Lower lobe of right lung (tissue), 2 donors: ENCODE measurements around the gene DAP. TPM values are rescaled to one million over a fixed set of nuclear protein-coding genes. Genes with fewer than 3 reads are reported as not detected.
"Not testable (repeated sequence)": the region's sequence is repeated elsewhere in the genome, so short reads cannot be mapped to it uniquely, and the experiment has no call there.

Experiments used
- ATAC-seq, 2 donors: fragments of 200-7000 bp; cut with Tn5 transposase; one replicate each; pipeline ENCODE4 v1.9.1; 2020 to 2022; ENCODE audit warnings: mild to moderate bottlenecking in 2 of 2, moderate library complexity in 2 of 2
- DNase-seq: peaks from one replicate; pipeline ENCODE4 v3.0.0-alpha.2; 2020
- H3K27ac ChIP-seq: fragments of 200-600 bp; one replicate; pipeline ENCODE4 v1.8.0; 2022
- H3K27me3 ChIP-seq: fragments of 200-600 bp; one replicate; pipeline ENCODE4 v1.8.0; 2022; ENCODE audit warnings: low read depth
- H3K36me3 ChIP-seq: fragments of 200-600 bp; one replicate; pipeline ENCODE4 v1.8.0; 2022; ENCODE audit warnings: mild to moderate bottlenecking
- H3K4me1 ChIP-seq: fragments of 200-600 bp; one replicate; pipeline ENCODE4 v1.8.0; 2022
- H3K4me3 ChIP-seq: fragments of 200-600 bp; one replicate; pipeline ENCODE4 v1.8.0; 2022; ENCODE audit warnings: mild to moderate bottlenecking
- H3K9me3 ChIP-seq: fragments of 200-600 bp; one replicate; pipeline ENCODE4 v1.8.0; 2022
- intact Hi-C: fragments of 100-400 bp; cut with DNase I; formaldehyde crosslinking; loops from one replicate; pipeline ENCODE4 v1.11.0; 2022
- total RNA-seq: library from RNA; stranded (reverse); fragmentation: NEBNext Ultra II Directional; extraction: Animal tissue kit (Norgen Biotek cat#: 25700); gene quantifications from one replicate; pipeline ENCODE4 v1.2.1, GENCODE V29; 2021
- TF ChIP-seq, protein P1 (sequence below): fragments of 200-600 bp; IDR thresholded peaks from one replicate; pipeline ENCODE4 v1.8.0; 2022; ENCODE audit warnings: antibody characterized with exemption, mild to moderate bottlenecking
- donor health status: DM: no; HTN: yes; CAD: no; lungs with severe emphysema.

DAP gene
- total RNA-seq, 1 donor from 2014 or later, result 89.8 TPM

DNA sequence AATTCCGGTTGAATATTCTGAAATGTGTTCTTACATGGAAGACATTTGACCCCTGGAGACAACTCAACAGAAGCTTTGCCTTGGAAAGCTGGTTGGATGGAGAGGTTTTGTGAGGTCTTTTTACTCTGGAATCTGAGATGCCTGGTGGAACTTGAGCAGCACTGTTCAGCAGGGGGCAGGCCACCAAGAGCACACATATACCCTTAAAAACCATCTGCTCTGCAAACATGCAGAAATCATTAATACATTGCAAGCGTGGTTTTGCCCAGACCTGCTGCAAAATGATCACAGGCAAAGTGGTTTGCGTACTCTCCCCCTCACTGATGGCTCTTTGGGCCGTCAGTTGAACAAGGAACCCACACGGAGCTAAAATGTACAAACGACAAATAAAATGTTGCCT is 32.8 kb upstream of the DAP start:
- Histone ChIP-seq H3K27ac (no peak overlapping the region), H3K4me1 (no peaks in the 10 kb centered on the region), H3K9me3 (no peaks in the 10 kb centered on the region), H3K36me3 (no peaks in the 10 kb centered on the region), H3K4me3 (no peak overlapping the region), H3K27me3 (peaks cover 7% of the 10 kb centered on the region)
- DNase-seq (no peak), ATAC-seq (no peak)
- TF ChIP-seq, protein P1, sequence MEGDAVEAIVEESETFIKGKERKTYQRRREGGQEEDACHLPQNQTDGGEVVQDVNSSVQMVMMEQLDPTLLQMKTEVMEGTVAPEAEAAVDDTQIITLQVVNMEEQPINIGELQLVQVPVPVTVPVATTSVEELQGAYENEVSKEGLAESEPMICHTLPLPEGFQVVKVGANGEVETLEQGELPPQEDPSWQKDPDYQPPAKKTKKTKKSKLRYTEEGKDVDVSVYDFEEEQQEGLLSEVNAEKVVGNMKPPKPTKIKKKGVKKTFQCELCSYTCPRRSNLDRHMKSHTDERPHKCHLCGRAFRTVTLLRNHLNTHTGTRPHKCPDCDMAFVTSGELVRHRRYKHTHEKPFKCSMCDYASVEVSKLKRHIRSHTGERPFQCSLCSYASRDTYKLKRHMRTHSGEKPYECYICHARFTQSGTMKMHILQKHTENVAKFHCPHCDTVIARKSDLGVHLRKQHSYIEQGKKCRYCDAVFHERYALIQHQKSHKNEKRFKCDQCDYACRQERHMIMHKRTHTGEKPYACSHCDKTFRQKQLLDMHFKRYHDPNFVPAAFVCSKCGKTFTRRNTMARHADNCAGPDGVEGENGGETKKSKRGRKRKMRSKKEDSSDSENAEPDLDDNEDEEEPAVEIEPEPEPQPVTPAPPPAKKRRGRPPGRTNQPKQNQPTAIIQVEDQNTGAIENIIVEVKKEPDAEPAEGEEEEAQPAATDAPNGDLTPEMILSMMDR, result no peak
- intact Hi-C loops, result no loop called here

DNA sequence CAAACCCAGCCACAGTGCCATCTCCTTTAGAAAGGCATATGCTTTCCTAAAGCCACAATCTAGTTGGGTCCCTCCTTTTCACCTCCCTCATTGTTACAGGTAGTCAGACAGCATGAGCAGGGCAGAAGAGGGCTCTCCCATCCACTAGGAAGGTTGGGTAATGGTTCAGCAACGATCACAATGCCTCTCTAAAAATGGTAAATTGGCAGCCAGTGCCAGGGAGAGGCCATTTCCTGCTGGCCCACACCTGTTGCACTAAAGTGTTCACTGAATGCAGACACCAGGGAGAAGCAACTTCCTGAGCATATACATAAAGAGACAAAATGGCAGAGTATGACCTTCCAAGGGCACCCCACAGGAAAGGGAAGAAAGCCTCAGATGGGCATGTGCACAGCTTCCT is 31.3 kb upstream of the DAP start:
- Histone ChIP-seq H3K4me3 (no peak overlapping the region), H3K4me1 (no peaks in the 10 kb centered on the region), H3K27ac (no peak overlapping the region), H3K36me3 (no peaks in the 10 kb centered on the region), H3K27me3 (no peaks in the 10 kb centered on the region), H3K9me3 (no peaks in the 10 kb centered on the region)
- intact Hi-C loops, result no loop called here
- no peak for ATAC-seq
- no peak for DNase-seq
- TF ChIP-seq, protein P1, result no peak

DNA sequence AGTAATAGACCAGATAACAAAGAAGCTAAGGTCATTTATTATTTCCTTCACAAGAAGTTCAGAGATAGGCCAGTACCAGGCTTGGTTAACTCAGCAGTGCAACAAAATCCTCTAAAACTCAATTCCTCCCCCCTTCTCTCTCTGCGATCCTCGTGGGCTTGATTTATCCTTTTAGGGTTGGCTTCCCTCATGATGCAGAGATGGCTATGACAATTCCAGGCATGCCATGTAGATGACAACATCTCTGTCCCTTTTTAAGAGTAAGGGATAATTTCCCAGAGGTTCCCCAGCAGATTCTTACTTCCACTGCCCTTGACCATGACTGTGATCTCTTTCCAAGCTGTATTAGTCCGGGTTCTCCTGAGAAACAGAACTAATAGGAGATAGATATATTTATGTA is 28.7 kb upstream of the DAP start:
- ATAC-seq, result no peak
- TF ChIP-seq, protein P1, result no peak
- intact Hi-C loops, result no loop called here

DNA sequence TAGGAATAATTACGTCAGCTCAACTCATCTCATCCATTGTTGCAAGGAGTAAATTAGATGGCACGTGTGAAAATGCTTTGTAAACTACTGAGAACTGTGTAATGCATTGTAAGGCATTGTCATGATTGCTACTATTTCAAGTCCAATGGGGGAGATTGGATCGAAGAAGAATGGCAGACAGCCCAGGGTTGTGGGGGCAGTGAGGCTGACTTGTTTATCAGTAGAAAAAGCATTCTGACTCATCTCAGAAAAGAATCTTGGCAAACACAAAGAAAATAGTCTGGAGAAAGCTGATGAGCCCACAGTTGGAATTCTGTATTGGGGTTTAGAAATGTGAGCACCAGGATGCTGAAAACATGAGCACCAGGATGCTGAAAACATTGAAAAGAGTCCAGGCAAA is 28.0 kb upstream of the DAP start:
- Histone ChIP-seq H3K27me3 (no peaks in the 10 kb centered on the region), H3K27ac (no peak overlapping the region), H3K36me3 (no peaks in the 10 kb centered on the region), H3K4me3 (no peak overlapping the region), H3K9me3 (no peaks in the 10 kb centered on the region), H3K4me1 (no peaks in the 10 kb centered on the region)
- intact Hi-C loops, result no loop called here
- TF ChIP-seq, protein P1, result no peak
- ATAC-seq (peak in 1 of 2 donors; percentile 12), DNase-seq (no peak)

More for the DNA sequence above, 28.7 kb upstream of the DAP start:
- Histone ChIP-seq H3K27ac (no peak overlapping the region), H3K9me3 (no peaks in the 10 kb centered on the region), H3K27me3 (no peaks in the 10 kb centered on the region), H3K4me3 (no peak overlapping the region), H3K4me1 (no peaks in the 10 kb centered on the region), H3K36me3 (no peaks in the 10 kb centered on the region)
- no peak for DNase-seq

DNA sequence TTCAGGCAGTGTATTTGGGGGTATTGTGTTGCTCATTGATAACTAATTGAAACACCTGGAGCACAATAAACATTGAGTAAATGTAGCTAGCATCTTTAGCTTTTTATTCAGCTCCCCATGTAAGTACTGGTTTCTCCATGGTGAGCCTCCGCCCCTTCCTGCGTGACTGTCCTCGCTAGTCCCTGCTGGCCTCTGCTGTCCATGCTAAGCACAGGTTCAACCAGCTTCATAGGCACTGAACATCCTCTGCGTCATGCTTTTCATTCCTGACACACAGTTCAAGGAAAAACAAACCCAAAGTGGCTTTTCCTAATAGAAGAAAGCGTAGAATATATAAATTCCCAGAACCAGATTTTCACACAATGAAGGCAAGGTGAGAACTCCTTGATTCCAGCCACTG is 27.3 kb upstream of the DAP start:
- Histone ChIP-seq H3K4me3 (no peak overlapping the region), H3K27ac (no peak overlapping the region), H3K27me3 (no peaks in the 10 kb centered on the region), H3K4me1 (no peaks in the 10 kb centered on the region), H3K9me3 (no peaks in the 10 kb centered on the region), H3K36me3 (no peaks in the 10 kb centered on the region)
- ATAC-seq (no peak), DNase-seq (no peak)
- intact Hi-C loops, result no loop called here
- TF ChIP-seq, protein P1, result no peak

DNA sequence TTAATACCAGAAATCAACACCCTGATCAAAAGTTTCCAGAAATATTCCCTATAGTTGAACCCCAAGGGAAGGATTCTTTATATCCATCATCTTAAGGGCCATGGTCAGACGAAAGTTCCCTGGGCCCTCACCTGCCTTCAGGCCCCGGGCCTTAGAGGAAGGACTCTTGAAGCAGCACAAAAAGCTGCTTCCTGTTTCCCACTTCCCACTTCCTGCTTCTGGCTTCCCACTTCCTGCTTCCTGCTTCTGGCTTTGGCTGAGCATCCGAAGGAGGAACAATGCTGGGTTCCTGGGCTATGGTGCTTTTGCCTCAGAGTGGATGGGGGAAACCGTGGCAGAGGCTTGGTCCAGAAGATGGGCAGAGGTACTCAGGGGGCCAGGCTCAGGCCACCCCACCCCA is 25.8 kb upstream of the DAP start:
- H3K4me1 ChIP-seq, result no peaks in the 10 kb centered on the region
- H3K9me3 ChIP-seq, result no peaks in the 10 kb centered on the region
- TF ChIP-seq, protein P1, result no peak
- DNase-seq (no peak), ATAC-seq (no peak)
- intact Hi-C loops, result no loop called here
- H3K27ac ChIP-seq, result no peak overlapping the region
- no peak overlapping the region for H3K4me3 ChIP-seq
- no peaks in the 10 kb centered on the region for H3K36me3 ChIP-seq
- no peaks in the 10 kb centered on the region for H3K27me3 ChIP-seq

DNA sequence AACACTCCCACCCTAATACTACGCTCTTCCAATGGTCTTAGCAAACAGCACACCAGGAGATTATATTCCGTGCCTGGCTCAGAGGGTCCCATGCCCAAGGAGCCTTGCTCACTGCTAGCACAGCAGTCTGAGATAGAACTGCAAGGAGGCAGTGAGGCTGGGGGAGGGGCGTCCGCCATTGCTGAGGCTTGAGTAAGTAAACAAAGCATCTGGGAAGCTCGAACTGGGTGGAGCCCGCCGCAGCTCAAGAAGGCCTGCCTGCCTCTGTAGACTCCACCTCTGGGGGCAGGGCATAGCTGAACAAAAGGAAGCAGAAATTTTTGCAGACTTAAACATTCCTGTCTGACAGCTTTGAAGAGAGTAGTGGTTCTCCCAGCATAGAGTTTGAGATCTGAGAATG is 19.2 kb upstream of the DAP start:
- H3K4me3 ChIP-seq, ATAC-seq, H3K27ac ChIP-seq, H3K4me1 ChIP-seq, DNase-seq, H3K27me3 ChIP-seq, H3K9me3 ChIP-seq, intact Hi-C loops, H3K36me3 ChIP-seq: not testable (repeated sequence)
